ENCODE results near the gene ARHGAP24. TPM values are rescaled to one million over a fixed set of nuclear protein-coding genes. Genes with fewer than 3 reads are reported as not detected.

ARHGAP24 gene
- total and polyA plus RNA-seq, 2 of the 13 experiments (the other 11 are each of a cell fraction or from before 2014, with no cell fraction given) = 0.07 to 0.55 TPM

DNA sequence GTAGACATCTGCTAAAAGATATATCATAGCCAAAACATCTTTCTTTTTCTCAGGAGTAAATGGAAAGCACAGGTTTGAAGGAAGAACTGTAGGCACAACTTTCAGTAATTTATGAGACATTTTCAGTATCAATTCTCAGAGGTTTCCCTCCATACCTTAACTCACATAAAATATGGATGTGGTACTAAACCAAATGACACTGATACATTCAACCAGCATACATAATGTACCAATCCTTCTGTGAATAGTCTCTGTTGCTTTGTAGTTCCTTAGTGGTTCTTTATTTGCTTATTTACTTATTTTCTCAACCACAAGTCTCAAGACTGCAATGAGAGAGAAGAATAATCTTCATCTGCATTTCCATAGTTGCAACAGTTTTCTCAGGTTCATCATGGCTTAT, 96.1 kb downstream of the ARHGAP24 start:
- Histone ChIP-seq H4K20me1 (ENCODE audit: insufficient read depth, low read length) (no peaks in the 10 kb centered on the region), H3K79me2 (ENCODE audit: insufficient read depth, low read length) (no peaks in the 10 kb centered on the region), H3K9me3 (ENCODE audit: low read length) (no peaks in the 10 kb centered on the region), H3K9ac (ENCODE audit: insufficient read depth, low read depth, low read length) (no peak overlapping the region), H3K4me2 (ENCODE audit: low read depth, low read length) (no peak overlapping the region), H2AFZ (ENCODE audit: low read length) (no peak overlapping the region), H3K36me3 (replicated peaks in 1 of 2; ENCODE audit: control insufficient read depth in 1 of 2, insufficient read depth in 2 of 2, low read length in 2 of 2) (no peaks in the 10 kb centered on the region), H3K27me3 (ENCODE audit: control insufficient read depth in 1 of 2, insufficient read depth in 2 of 2, low read length in 2 of 2) (no peaks in the 10 kb centered on the region), H3K4me3 (replicated peaks in 1 of 3; ENCODE audit: insufficient read depth in 1 of 3, low read depth in 2 of 3, low read length in 3 of 3) (no peak overlapping the region), H3K4me1 (ENCODE audit: insufficient read depth, low read length) (no peaks in the 10 kb centered on the region), H3K27ac (ENCODE audit: extremely low read length, insufficient read depth, low read length) (no peak overlapping the region)
- no TSS peak for BruUV-seq (replicated peaks)
- CTCF ChIA-PET (ENCODE audit: low intra/inter-chr PET ratio, low total read pairs) = no interaction called here
- FAIRE-seq = no peak
- ATAC-seq = no peak
- intact Hi-C loops (cut with micrococcal nuclease; ENCODE audit: unreplicated experiment) (no loop called here), in situ Hi-C loops (cut with HindIII; ENCODE audit: extremely low pct_ligation_motif_present, low pct_unique_long_range_greater_than_20kb) (no loop called here)
- POLR2A ChIA-PET = no interaction called here
- TF ChIP-seq CBX5 (CRISPR knock-in tag; IDR thresholded peaks at IDR 0.05; ENCODE audit: borderline replicate concordance) (no peak), ZNF121 (CRISPR knock-in tag; IDR thresholded peaks at IDR 0.05) (no peak), CHD2 (IDR thresholded peaks at IDR 0.05; ENCODE audit: low read depth, low read length) (no peak), PRMT3 (CRISPR knock-in tag; IDR thresholded peaks at IDR 0.05; ENCODE audit: borderline replicate concordance, low read depth) (no peak), ZNF570 (CRISPR knock-in tag; IDR thresholded peaks at IDR 0.05; ENCODE audit: borderline replicate concordance) (no peak), HNRNPK (IDR thresholded peaks at IDR 0.05; ENCODE audit: low read depth, low read length, poor library complexity, severe bottlenecking) (no peak), AGO1 (IDR thresholded peaks at IDR 0.05; ENCODE audit: low read depth, low read length, poor library complexity, severe bottlenecking) (no peak)
- TF ChIP-seq, protein P1, sequence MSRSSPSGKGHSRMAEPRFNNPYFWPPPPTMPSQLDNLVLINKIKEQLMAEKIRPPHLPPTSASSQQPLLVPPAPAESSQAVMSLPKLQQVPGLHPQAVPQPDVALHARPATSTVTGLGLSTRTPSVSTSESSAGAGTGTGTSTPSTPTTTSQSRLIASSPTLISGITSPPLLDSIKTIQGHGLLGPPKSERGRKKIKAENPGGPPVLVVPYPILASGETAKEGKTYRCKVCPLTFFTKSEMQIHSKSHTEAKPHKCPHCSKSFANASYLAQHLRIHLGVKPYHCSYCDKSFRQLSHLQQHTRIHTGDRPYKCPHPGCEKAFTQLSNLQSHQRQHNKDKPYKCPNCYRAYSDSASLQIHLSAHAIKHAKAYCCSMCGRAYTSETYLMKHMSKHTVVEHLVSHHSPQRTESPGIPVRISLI (CRISPR knock-in tag; IDR thresholded peaks at IDR 0.05; ENCODE audit: borderline replicate concordance) = no peak
- no peak for DNase-seq (ENCODE audit: low spot score)

DNA sequence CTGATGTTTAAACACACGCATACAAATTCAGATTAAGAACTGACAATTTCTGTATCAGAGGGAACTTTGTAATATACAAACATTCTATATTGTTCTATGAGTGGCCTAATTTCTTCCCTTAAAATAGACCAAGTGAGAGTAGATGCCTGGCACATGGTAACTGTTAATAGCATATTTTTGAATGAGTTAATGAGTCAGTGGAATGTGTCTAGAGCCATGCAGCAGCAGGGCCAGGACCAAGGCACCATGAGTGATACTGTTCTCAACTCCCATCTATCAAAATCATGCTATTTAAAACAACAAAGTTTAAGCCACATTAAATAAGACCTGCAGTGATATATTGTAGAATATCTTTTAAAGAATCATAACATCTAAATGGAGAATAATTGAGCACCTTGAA, 98.3 kb downstream of the ARHGAP24 start:
- Histone ChIP-seq H3K27me3 (ENCODE audit: control insufficient read depth in 1 of 2, insufficient read depth in 2 of 2, low read length in 2 of 2) (no peaks in the 10 kb centered on the region), H3K9ac (ENCODE audit: insufficient read depth, low read depth, low read length) (no peak overlapping the region), H2AFZ (ENCODE audit: low read length) (no peak overlapping the region), H3K4me2 (ENCODE audit: low read depth, low read length) (no peak overlapping the region), H3K9me3 (ENCODE audit: low read length) (no peaks in the 10 kb centered on the region), H3K4me3 (replicated peaks in 1 of 3; ENCODE audit: insufficient read depth in 1 of 3, low read depth in 2 of 3, low read length in 3 of 3) (no peak overlapping the region), H4K20me1 (ENCODE audit: insufficient read depth, low read length) (no peaks in the 10 kb centered on the region), H3K36me3 (replicated peaks in 1 of 2; ENCODE audit: control insufficient read depth in 1 of 2, insufficient read depth in 2 of 2, low read length in 2 of 2) (no peaks in the 10 kb centered on the region), H3K4me1 (ENCODE audit: insufficient read depth, low read length) (no peaks in the 10 kb centered on the region), H3K27ac (ENCODE audit: extremely low read length, insufficient read depth, low read length) (no peak overlapping the region), H3K79me2 (ENCODE audit: insufficient read depth, low read length) (no peaks in the 10 kb centered on the region)
- TF ChIP-seq, protein P2, sequence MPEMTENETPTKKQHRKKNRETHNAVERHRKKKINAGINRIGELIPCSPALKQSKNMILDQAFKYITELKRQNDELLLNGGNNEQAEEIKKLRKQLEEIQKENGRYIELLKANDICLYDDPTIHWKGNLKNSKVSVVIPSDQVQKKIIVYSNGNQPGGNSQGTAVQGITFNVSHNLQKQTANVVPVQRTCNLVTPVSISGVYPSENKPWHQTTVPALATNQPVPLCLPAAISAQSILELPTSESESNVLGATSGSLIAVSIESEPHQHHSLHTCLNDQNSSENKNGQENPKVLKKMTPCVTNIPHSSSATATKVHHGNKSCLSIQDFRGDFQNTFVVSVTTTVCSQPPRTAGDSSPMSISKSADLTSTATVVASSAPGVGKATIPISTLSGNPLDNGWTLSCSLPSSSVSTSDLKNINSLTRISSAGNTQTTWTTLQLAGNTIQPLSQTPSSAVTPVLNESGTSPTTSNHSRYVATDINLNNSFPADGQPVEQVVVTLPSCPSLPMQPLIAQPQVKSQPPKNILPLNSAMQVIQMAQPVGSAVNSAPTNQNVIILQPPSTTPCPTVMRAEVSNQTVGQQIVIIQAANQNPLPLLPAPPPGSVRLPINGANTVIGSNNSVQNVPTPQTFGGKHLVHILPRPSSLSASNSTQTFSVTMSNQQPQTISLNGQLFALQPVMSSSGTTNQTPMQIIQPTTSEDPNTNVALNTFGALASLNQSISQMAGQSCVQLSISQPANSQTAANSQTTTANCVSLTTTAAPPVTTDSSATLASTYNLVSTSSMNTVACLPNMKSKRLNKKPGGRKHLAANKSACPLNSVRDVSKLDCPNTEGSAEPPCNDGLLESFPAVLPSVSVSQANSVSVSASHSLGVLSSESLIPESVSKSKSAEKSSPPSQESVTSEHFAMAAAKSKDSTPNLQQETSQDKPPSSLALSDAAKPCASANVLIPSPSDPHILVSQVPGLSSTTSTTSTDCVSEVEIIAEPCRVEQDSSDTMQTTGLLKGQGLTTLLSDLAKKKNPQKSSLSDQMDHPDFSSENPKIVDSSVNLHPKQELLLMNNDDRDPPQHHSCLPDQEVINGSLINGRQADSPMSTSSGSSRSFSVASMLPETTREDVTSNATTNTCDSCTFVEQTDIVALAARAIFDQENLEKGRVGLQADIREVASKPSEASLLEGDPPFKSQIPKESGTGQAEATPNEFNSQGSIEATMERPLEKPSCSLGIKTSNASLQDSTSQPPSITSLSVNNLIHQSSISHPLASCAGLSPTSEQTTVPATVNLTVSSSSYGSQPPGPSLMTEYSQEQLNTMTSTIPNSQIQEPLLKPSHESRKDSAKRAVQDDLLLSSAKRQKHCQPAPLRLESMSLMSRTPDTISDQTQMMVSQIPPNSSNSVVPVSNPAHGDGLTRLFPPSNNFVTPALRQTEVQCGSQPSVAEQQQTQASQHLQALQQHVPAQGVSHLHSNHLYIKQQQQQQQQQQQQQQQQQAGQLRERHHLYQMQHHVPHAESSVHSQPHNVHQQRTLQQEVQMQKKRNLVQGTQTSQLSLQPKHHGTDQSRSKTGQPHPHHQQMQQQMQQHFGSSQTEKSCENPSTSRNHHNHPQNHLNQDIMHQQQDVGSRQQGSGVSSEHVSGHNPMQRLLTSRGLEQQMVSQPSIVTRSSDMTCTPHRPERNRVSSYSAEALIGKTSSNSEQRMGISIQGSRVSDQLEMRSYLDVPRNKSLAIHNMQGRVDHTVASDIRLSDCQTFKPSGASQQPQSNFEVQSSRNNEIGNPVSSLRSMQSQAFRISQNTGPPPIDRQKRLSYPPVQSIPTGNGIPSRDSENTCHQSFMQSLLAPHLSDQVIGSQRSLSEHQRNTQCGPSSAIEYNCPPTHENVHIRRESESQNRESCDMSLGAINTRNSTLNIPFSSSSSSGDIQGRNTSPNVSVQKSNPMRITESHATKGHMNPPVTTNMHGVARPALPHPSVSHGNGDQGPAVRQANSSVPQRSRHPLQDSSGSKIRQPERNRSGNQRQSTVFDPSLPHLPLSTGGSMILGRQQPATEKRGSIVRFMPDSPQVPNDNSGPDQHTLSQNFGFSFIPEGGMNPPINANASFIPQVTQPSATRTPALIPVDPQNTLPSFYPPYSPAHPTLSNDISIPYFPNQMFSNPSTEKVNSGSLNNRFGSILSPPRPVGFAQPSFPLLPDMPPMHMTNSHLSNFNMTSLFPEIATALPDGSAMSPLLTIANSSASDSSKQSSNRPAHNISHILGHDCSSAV (CRISPR knock-in tag; IDR thresholded peaks at IDR 0.05; ENCODE audit: borderline replicate concordance) = no peak
- WGBS (ENCODE audit: low lambda C conversion rate) = 100% methylated on average over 1 of the region's 1 CpG
- DNase-seq (ENCODE audit: low spot score) = no peak
- in situ Hi-C loops (cut with HindIII; ENCODE audit: extremely low pct_ligation_motif_present, low pct_unique_long_range_greater_than_20kb) = no loop called here
- ChIA-PET POLR2A (no interaction called here), CTCF (ENCODE audit: low intra/inter-chr PET ratio, low total read pairs) (no interaction called here)
- FAIRE-seq = no peak
- BruUV-seq (replicated peaks) = no TSS peak
- ATAC-seq = no peak
- intact Hi-C loops (cut with micrococcal nuclease; ENCODE audit: unreplicated experiment) = no loop called here

All from HepG2 (cell line).